ENCODE measurements around the gene DGCR2. TPM values are rescaled to one million over a fixed set of nuclear protein-coding genes. Genes with fewer than 3 reads are reported as not detected.
"Not testable (repeated sequence)": the region's sequence is repeated elsewhere in the genome, so short reads cannot be mapped to it uniquely, and the experiment has no call there.

The DGCR2 gene
- total RNA-seq, 2 donors from 2014 or later = 28.3 to 35.2 TPM

- intact Hi-C loops (cut with DNase I) = loop anchor here in 1 of 2 donors (10.0 kb wide), 1 partner anchor 46 kb away; no protein-coding TSS in a partner anchor
- no peak for DNase-seq (ENCODE audit: low spot score)
These were observed 123.2 kb downstream of the DGCR2 start for GRCh38 chr22:18999008-18999407.

GRCh38 chr22:18997925-18998315 lies 124.3 kb downstream of the DGCR2 start:
- intact Hi-C loops (cut with DNase I) = loop anchor here in 1 of 2 donors (10.0 kb wide), 1 partner anchor 47 kb away; no protein-coding TSS in a partner anchor
- no peak for DNase-seq (ENCODE audit: low spot score)

- DNase-seq (ENCODE audit: low spot score) = no peak
- intact Hi-C loops (cut with DNase I) = loop anchor here in 1 of 2 donors (10.0 kb wide), 1 partner anchor 47 kb away; no protein-coding TSS in a partner anchor
These were observed 124.8 kb downstream of the DGCR2 start for GRCh38 chr22:18997306-18997924.

- intact Hi-C loops (cut with DNase I) = loop anchor here in 1 of 2 donors (10.0 kb wide), 1 partner anchor 48 kb away; no protein-coding TSS in a partner anchor
- no peak for DNase-seq (ENCODE audit: low spot score)
These were observed 125.8 kb downstream of the DGCR2 start for GRCh38 chr22:18996376-18996900.

GRCh38 chr22:18995327-18995711 lies 126.9 kb downstream of the DGCR2 start:
- intact Hi-C loops (cut with DNase I) = loop anchor here in 1 of 2 donors (10.0 kb wide), 1 partner anchor 49 kb away; no protein-coding TSS in a partner anchor
- no peak for DNase-seq (ENCODE audit: low spot score)

- DNase-seq (ENCODE audit: low spot score) = no peak
These were observed 127.4 kb downstream of the DGCR2 start for GRCh38 chr22:18994701-18995326.

GRCh38 chr22:18994056-18994455 lies 128.2 kb downstream of the DGCR2 start:
- no peak for DNase-seq (ENCODE audit: low spot score)

More at GRCh38 chr22:18994701-18995326, 127.4 kb downstream of the DGCR2 start:
- intact Hi-C loops (cut with DNase I) = loop anchor here in 1 of 2 donors (10.0 kb wide), 1 partner anchor 50 kb away; no protein-coding TSS in a partner anchor

GRCh38 chr22:18992543-18993198 lies 129.5 kb downstream of the DGCR2 start:
- DNase-seq (ENCODE audit: low spot score) = no peak
- intact Hi-C loops (cut with DNase I) = loop anchor here in 1 of 2 donors (10.0 kb wide), 1 partner anchor 52 kb away; no protein-coding TSS in a partner anchor

More at GRCh38 chr22:18994056-18994455, 128.2 kb downstream of the DGCR2 start:
- intact Hi-C loops (cut with DNase I) = loop anchor here in 1 of 2 donors (10.0 kb wide), 1 partner anchor 51 kb away; no protein-coding TSS in a partner anchor

- intact Hi-C loops (cut with DNase I) = loop anchor here in 1 of 2 donors (10.0 kb wide), 1 partner anchor 53 kb away; no protein-coding TSS in a partner anchor
- DNase-seq (ENCODE audit: low spot score) = no peak
These were observed 130.3 kb downstream of the DGCR2 start for GRCh38 chr22:18991821-18992442.

- DNase-seq (ENCODE audit: low spot score) = no peak
- intact Hi-C loops (cut with DNase I) = loop anchor here in 1 of 2 donors (10.0 kb wide), 1 partner anchor 54 kb away; no protein-coding TSS in a partner anchor
These were observed 131.1 kb downstream of the DGCR2 start for GRCh38 chr22:18991138-18991432.

GRCh38 chr22:18990355-18991137 lies 131.7 kb downstream of the DGCR2 start:
- intact Hi-C loops (cut with DNase I) = loop anchor here in 1 of 2 donors (10.0 kb wide), 1 partner anchor 54 kb away; no protein-coding TSS in a partner anchor
- DNase-seq (ENCODE audit: low spot score) = no peak

- intact Hi-C loops (cut with DNase I) = no loop called here
- DNase-seq (ENCODE audit: low spot score) = no peak
These were observed 133.3 kb downstream of the DGCR2 start for GRCh38 chr22:18988958-18989357.

GRCh38 chr22:18987765-18988164 lies 134.4 kb downstream of the DGCR2 start:
- DNase-seq (ENCODE audit: low spot score) = no peak
- intact Hi-C loops (cut with DNase I) = no loop called here

- DNase-seq (ENCODE audit: low spot score); intact Hi-C loops (cut with DNase I): not testable (repeated sequence)
These were observed 135.1 kb downstream of the DGCR2 start for GRCh38 chr22:18987114-18987513.

Data from posterior vena cava (tissue), 2 donors.